ENCODE data around the gene WFDC6. TPM values are rescaled to one million over a fixed set of nuclear protein-coding genes. Genes with fewer than 3 reads are reported as not detected.

The WFDC6 gene
- total and polyA plus RNA-seq, 2 of the 8 experiments (the other 6 are each of a cell fraction or from before 2014, with no cell fraction given): not detected

DNA sequence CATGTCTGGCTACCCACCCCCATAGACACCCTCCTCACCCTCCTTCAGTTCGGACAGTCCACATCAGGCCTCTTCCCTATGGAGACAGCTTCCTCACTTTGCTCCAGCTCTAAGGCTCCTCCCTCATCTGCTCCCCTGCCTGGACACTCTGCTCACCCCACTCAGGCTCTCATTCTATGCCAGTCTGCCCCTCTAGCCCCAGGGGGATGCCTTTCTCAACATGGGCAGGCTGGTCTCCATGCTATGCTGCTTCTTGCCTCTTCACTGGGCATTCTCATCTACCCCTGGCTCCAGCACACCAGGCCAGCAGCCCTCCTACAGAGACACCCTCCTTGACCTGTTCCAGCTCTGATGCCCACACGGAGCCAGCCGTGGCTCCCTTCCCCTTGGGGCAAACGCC, 39.9 kb upstream of the WFDC6 start, which contains the start of gene WFDC8:
TSS of gene WFDC8 (minus strand) at position 101 of the 400 bp plus-strand sequence. CDS start at position 64, 37 bp downstream.
- H4K5ac ChIP-seq (ENCODE audit: insufficient read length, low read depth, low read length): no peak within 1 kb of the TSS
- H2BK15ac ChIP-seq (ENCODE audit: low read length): peak within 1 kb of the TSS; percentile 72
- peak within 1 kb of the TSS; percentile 98 for H2BK20ac ChIP-seq (ENCODE audit: low read length)
- H3K23me2 ChIP-seq (ENCODE audit: low read depth, low read length): no peaks in the 10 kb centered on the region
- H2AK5ac ChIP-seq (ENCODE audit: low read depth, low read length): 0 out of 2 replicates have a peak within 1 kb of the TSS, but pooled peaks have one; percentile 42
- ChIA-PET POLR2A (ENCODE audit: partially characterized antibody) (no interaction called here), CTCF (ENCODE audit: partially characterized antibody) (interaction anchor here (0.9 to 5.2 kb wide), 3 partner anchors 10 to 288 kb away, joined by 3 to 30 read pairs (median 3); no protein-coding TSS in a partner anchor)
- no peak within 1 kb of the TSS; a peak in 1 of 4 replicates for H3K4me2 ChIP-seq (ENCODE audit: insufficient read depth in 1 of 2, low read depth in 2 of 2, low read length in 2 of 2)
- FAIRE-seq (no peak), DNase-seq (ENCODE audit: low read depth in 1 of 2, low spot score in 2 of 2) (no peak)
- no peak within 1 kb of the TSS for H3K4ac ChIP-seq (replicated peaks; ENCODE audit: insufficient read length, low read depth, low read length)
- peak within 1 kb of the TSS; percentile 55 for H2BK120ac ChIP-seq (replicated peaks; ENCODE audit: low read depth, low read length)
- no peak within 1 kb of the TSS; a peak in 1 of 7 replicates for H3K9ac ChIP-seq (replicated peaks in 1 of 4; ENCODE audit: extremely low read depth in 1 of 4, low read depth in 3 of 4, low read length in 3 of 4)
- H3K18ac ChIP-seq (ENCODE audit: extremely low read depth, low read length): 0 out of 2 replicates have a peak within 1 kb of the TSS, but pooled peaks have one; percentile 19
- H2BK5ac ChIP-seq (ENCODE audit: low read depth, low read length): peak within 1 kb of the TSS; percentile 68
- peaks cover 3 to 12% (median 8%) of the 10 kb centered on the region in 4 experiments; a peak in 6 of 7 replicates for H3K4me1 ChIP-seq (replicated peaks in 1 of 4; ENCODE audit: control insufficient read depth in 3 of 4, insufficient read depth in 4 of 4, low read length in 3 of 4)
- no peak within 1 kb of the TSS for H3K23ac ChIP-seq (ENCODE audit: insufficient read length)
- H3K4me3 ChIP-seq (ENCODE audit: extremely low read depth in 1 of 4, insufficient read depth in 2 of 4, low read depth in 3 of 4, low read length in 4 of 4): no peak within 1 kb of the TSS
- H3K56ac ChIP-seq (replicated peaks; ENCODE audit: insufficient read length, low read depth, low read length): no peak within 1 kb of the TSS
- H3K79me2 ChIP-seq (ENCODE audit: control insufficient read depth in 1 of 2, insufficient read depth in 2 of 2, low read length in 2 of 2): no peaks in the 10 kb centered on the region
- no peaks in the 10 kb centered on the region for H3K27me3 ChIP-seq (replicated peaks in 1 of 4; ENCODE audit: control insufficient read depth in 3 of 4, extremely low read depth in 1 of 4, insufficient read depth in 3 of 4, low read length in 3 of 4)
- TF ChIP-seq BACH1 (IDR thresholded peaks at IDR 0.05; ENCODE audit: low read length): no peak
- no peak for TF ChIP-seq SP2 (IDR thresholded peaks at IDR 0.05; ENCODE audit: low read length)
- TF ChIP-seq RBBP5 (IDR thresholded peaks at IDR 0.05; ENCODE audit: borderline replicate concordance, low read depth, low read length): no peak
- TF ChIP-seq TEAD4 (IDR thresholded peaks at IDR 0.05; ENCODE audit: low read depth, low read length): no peak
- no peak for TF ChIP-seq KDM5A (IDR thresholded peaks at IDR 0.05; ENCODE audit: low read length)
- no peak for TF ChIP-seq E2F6 (IDR thresholded peaks at IDR 0.05)
- no peak for TF ChIP-seq NRF1 (IDR thresholded peaks at IDR 0.05; ENCODE audit: low read depth, low read length)
- no peak for TF ChIP-seq YY1 (IDR thresholded peaks at IDR 0.05; ENCODE audit: low read depth, low read length)
- no peak for TF ChIP-seq EP300 (IDR thresholded peaks at IDR 0.05; ENCODE audit: borderline replicate concordance in 1 of 2, low read depth in 2 of 2, low read length in 2 of 2)
- TF ChIP-seq SIRT6 (IDR thresholded peaks at IDR 0.05; ENCODE audit: low read length): no peak
- TF ChIP-seq, protein P1, sequence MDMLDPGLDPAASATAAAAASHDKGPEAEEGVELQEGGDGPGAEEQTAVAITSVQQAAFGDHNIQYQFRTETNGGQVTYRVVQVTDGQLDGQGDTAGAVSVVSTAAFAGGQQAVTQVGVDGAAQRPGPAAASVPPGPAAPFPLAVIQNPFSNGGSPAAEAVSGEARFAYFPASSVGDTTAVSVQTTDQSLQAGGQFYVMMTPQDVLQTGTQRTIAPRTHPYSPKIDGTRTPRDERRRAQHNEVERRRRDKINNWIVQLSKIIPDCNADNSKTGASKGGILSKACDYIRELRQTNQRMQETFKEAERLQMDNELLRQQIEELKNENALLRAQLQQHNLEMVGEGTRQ (IDR thresholded peaks at IDR 0.05; ENCODE audit: low read length): no peak
- TF ChIP-seq BRCA1 (IDR thresholded peaks at IDR 0.05; ENCODE audit: low read depth, low read length): no peak
- H3K27ac ChIP-seq (ENCODE audit: low read depth, low read length): no peak within 1 kb of the TSS
- H4K91ac ChIP-seq (replicated peaks; ENCODE audit: insufficient read length, low read length): peak within 1 kb of the TSS; percentile 89
- H4K20me1 ChIP-seq (replicated peaks in 1 of 2; ENCODE audit: control insufficient read depth in 1 of 2, insufficient read depth in 2 of 2, low read length in 2 of 2): no peaks in the 10 kb centered on the region
- no peak within 1 kb of the TSS; the same call in 1 of the 2 replicates for H4K8ac ChIP-seq (ENCODE audit: extremely low read depth, insufficient read depth, low read length)
- 70% methylated on average over 4 of the region's 4 CpGs; no CpG with 5 or more reads in 1 of the 2 experiments for WGBS, 2 experiments (ENCODE audit: extremely low coverage in 1 of 2, insufficient coverage in 1 of 2, insufficient read length in 1 of 2, insufficient replicate concordance in 2 of 2, low coverage in 1 of 2, low lambda C conversion rate in 2 of 2, missing lambda C conversion rate in 1 of 2)
- H2BK12ac ChIP-seq (ENCODE audit: low read depth, low read length): peak within 1 kb of the TSS; percentile 99; the same call in 1 of the 2 replicates
- H3K9me3 ChIP-seq (ENCODE audit: insufficient read depth in 2 of 2, low read depth in 1 of 2, low read length in 1 of 2): no peaks in the 10 kb centered on the region
- H3K79me1 ChIP-seq (ENCODE audit: low read depth, low read length): no peaks in the 10 kb centered on the region
- H2AFZ ChIP-seq (ENCODE audit: low read length): no peak within 1 kb of the TSS
- H3K36me3 ChIP-seq (ENCODE audit: control insufficient read depth in 2 of 4, insufficient read depth in 4 of 4, low read length in 3 of 4): no peaks in the 10 kb centered on the region
- H3K14ac ChIP-seq (ENCODE audit: insufficient read length): no peak within 1 kb of the TSS
